Body of pancreas (tissue), 4 donors: ENCODE measurements around the gene SLC24A1.

ENCODE experiments used
- CTCF ChIP-seq, 7 experiments: fragments of 450-650 bp in 4 of 7; fragments of 200-600 bp in 3 of 7; sonication (generic) in 3 of 7; IDR thresholded peaks; one replicate each; pipeline ENCODE4 v1.5.1; 2016 to 2019; ENCODE audit warnings: antibody characterized with exemption in 7 of 7
- POLR2A ChIP-seq, 3 donors: fragments of 450-650 bp; IDR thresholded peaks; one replicate each; pipeline ENCODE4 v1.6.1; 2016; ENCODE audit warnings: antibody characterized with exemption in 3 of 3, mild to moderate bottlenecking in 2 of 3

- no peak for TF ChIP-seq POLR2A (IDR thresholded peaks at IDR 0.05)
- TF ChIP-seq CTCF (IDR thresholded peaks at IDR 0.05) = no peak
Observed at GRCh38 chr15:65631503-65631902, 9.8 kb downstream of the SLC24A1 start.
